ENCODE results near the gene CTBP1.

GRCh38 chr4:1164956-1165545 is 83.9 kb downstream of the CTBP1 start:
- TF ChIP-seq TEAD4 (IDR thresholded peaks at IDR 0.05) (no peak), CREB1 (IDR thresholded peaks at IDR 0.05; ENCODE audit: low read depth) (no peak), EP300 (IDR thresholded peaks at IDR 0.05; ENCODE audit: borderline replicate concordance) (no peak), REST (IDR thresholded peaks at IDR 0.05; ENCODE audit: low read depth) (no peak)
